SH-SY5Y (cell line): Measurements from ENCODE around the gene TMEM17.

Experiments used
- GATA2 ChIP-seq: IDR thresholded peaks from 2 replicates; pipeline ENCODE4 v1.6.1; 2011; ENCODE audit warnings: mild to moderate bottlenecking, low read depth, low read length
- GATA3 ChIP-seq: IDR thresholded peaks from 2 replicates; pipeline ENCODE4 v1.6.1; 2011; ENCODE audit warnings: low read depth, mild to moderate bottlenecking, low read length, moderate library complexity

The TMEM17 gene, protein sequence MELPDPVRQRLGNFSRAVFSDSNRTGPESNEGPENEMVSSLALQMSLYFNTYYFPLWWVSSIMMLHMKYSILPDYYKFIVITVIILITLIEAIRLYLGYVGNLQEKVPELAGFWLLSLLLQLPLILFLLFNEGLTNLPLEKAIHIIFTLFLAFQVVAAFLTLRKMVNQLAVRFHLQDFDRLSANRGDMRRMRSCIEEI

DNA sequence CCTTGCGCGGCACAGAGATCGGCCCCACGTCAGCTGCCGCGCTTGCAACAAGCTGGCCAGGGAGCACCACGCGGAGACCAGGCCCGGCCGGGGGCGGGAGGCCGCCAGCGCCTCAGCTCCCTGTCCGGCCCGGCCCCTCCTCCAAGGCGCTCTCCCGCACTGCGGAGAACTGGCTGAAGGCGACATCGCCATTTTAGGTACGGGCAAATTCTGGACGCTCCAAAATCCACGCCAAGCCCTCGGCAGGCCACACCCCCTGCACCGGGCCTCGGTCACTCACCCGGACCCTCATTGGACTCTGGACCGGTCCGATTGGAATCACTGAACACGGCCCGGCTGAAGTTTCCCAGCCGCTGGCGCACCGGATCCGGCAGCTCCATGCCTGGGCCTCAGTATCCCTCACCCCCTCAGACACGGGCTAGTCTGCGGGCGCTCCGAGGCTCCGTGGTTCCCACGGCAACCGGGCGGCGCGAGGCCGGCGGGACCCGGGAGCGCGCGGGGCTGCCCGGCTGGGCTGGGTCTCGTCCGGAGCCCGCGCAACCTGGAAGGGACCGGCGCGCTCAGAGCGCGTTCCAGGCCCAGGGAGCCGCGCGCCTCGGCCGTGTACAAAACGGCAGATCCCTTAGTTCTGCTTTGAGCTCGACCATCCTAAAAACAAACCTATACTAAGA is at the start of gene TMEM17:
Gene TMEM17, minus strand, starts transcription at position 446 of the 671 bp plus-strand sequence. Its CDS starts 66 bp downstream, at position 380.
- no peak for TF ChIP-seq GATA2
- TF ChIP-seq GATA3 = no peak

DNA sequence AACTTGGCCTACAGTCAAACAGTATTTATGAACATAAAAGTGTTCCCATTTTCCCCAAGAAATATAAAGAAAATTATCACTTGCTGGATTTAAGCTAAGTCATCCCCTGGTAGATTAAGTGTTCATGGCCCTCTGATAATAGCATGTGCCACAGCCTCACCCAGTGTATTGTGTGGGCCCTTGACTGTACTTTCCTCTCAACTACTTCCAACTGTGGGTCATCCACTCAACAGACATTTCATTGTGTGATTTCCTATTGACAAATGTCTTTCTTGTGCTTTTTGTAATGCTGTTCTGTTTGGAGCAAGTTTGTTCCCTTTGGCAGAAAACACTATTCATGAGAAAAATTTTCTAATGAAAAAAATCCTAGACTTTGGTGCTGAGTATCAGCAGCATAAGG is 48.4 kb upstream of the TMEM17 start:
- no peak for TF ChIP-seq GATA3
- no peak for TF ChIP-seq GATA2

DNA sequence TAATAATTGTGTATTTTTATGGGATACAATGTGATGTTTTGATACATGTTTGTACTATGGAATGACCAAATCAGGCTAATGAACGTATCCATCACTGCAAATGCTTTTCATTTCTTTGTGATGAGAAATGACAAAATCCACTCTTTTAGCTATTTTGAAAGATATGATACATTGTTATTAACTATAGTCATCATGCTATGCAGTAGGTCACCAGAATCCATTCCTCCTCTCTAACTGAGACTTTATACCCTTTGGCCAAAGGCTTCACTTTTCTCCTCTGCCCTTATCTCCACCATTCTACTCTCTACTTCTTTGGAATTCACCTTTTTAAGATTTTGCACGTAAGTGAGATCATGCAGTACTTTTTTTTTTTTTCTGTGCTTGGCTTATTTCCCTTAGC is 44.5 kb upstream of the TMEM17 start:
- TF ChIP-seq GATA2 (no peak), GATA3 (no peak)

DNA sequence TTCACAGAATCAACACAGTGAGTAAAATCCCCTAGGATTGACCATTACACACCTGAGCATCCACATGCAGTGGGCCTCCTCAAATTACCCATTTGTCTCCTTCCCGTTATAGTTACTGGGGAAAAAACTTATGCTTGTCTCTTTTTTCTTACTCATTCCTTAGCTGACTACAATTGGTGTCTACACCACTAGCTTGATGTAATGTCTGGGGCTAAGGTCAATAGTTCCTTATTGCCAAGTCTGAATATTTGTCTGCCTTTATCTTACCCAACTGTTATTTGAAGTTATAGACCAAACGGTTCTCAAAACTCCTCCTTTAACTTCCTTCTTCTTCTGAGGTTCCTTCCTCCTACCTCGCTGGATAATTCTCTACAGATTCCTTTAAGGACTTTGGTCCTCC is 41.9 kb upstream of the TMEM17 start:
- TF ChIP-seq GATA3 = no peak
- no peak for TF ChIP-seq GATA2

DNA sequence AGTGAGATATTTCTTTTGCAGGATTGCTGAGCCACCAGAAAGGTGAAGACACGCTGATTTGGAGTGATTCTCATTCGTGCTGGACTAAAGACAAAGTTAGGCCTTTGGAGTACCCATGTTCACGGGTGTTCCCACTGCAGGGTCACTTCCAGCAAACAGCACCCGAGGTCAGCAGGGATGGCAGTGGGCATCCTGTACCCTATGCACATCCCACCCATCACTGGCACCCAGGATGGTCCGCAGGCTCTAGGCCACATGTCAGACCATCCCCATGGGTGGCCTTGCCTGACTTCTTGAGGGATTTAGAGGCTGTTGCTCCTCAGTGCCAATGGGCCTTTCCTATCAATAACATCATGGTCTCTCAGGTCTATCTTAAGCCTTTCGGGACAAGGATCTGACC is 39.3 kb upstream of the TMEM17 start:
- TF ChIP-seq GATA3 (no peak), GATA2 (no peak)

DNA sequence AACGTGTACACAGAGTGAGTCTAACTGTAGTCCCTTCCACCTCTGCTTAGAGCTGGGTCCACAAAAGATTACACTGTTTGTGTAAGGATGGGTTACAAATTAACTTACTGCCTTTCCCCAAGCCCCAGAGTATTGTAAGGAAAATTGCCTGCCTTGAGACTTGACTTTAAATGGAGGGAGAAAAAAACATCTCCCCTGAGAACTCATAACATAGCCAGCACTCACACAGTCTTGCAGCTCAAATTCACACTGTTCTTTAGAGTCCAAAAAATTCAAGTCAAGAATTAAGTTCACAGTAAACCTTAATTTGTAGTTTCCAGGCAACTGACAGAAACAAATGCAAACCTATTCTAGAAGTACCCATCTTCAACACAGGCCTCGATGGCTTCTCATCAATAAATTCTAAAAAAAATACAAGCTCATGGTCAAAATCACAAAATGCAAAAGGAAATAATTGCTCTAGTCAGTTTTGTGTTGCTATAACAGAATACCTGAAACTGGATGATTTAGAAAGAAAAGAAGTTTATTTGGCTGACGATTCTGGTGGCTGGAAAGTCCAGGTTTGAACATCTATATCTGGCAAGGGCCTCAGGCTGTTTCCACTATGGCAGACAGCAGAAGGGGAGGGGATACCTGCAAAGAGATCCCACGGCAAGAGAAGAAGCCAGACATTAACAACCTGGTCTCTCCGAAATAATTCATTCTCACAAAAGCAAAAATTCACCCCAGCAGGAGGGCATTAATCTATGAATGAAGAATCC is 34.6 kb upstream of the TMEM17 start:
- TF ChIP-seq GATA2 = no peak
- no peak for TF ChIP-seq GATA3

DNA sequence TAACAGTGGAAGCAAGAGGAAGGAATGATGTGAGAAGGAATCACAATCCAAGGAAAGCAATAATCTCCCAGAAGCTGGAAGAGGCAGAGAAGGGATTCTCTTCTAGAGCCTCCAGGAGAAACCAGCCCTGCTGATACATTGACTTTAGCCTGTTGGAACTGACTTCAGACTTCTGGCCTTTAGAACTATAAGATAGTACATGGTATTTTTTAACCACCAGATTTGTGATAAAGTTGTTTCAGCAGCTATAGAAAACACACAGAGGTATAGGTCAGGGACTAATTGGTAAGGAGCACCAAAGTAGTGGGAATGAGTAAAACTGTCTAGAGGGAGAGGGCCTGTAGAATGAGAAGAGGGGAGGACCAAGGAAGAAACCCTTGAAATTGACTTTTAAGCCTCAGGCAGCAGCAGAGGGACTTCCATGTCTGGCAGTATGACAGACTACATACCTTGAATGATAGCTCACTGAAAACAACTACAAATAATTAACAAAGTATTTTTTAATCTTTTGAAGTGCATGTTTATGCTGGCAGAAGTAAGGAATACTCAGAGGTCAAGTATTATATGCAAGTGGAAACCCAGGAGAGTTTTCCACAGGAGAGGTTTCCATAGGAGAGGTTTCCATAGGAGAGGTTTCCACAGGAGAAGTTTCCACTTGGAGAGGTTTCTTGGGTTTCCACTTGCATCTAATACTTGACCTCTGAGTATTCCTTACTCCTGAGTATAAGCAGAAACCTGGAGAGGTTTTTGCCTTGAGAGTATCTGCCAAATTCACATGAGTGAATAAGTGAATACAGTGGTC is 33.8 kb upstream of the TMEM17 start:
- TF ChIP-seq GATA2 = no peak
- TF ChIP-seq GATA3 = no peak

DNA sequence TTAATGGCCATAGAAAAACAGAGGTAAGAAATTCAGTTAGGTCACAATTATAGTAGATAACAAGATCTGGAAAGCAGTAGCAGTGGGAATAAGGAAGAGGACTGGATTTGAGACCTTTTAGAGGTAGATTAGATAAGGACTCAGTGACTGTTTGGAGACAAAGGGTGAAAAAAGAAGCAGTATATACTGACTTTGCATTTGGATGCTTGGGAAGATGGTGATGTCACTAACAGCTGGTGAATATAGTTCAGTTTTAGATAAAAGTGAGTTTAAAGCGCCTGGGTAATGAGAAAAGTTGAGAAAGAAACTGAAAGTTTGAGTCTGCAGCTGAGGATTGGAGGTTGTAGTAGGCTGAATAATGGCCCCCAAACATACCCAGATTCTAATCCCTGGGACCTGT is 32.8 kb upstream of the TMEM17 start:
- no peak for TF ChIP-seq GATA2
- no peak for TF ChIP-seq GATA3

DNA sequence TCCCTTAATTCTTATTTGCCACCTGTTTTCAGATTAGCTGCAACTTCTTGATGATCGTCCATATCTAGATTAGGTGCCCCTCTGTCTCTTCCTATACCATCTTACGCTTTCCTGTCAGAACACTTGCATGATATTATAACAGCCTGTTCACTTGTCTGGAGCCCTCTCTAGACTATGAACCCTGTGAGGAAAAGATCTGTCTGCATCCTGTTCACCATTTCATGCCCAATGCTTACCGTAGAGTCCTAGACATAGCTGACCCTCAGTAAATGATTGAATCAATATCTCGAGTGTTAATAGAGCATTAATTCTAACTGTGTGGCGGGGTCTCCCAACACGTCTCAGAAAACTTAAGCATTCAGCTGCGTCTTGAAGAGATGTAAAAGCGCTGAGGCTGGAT is 31.8 kb upstream of the TMEM17 start:
- TF ChIP-seq GATA3 (no peak), GATA2 (no peak)

DNA sequence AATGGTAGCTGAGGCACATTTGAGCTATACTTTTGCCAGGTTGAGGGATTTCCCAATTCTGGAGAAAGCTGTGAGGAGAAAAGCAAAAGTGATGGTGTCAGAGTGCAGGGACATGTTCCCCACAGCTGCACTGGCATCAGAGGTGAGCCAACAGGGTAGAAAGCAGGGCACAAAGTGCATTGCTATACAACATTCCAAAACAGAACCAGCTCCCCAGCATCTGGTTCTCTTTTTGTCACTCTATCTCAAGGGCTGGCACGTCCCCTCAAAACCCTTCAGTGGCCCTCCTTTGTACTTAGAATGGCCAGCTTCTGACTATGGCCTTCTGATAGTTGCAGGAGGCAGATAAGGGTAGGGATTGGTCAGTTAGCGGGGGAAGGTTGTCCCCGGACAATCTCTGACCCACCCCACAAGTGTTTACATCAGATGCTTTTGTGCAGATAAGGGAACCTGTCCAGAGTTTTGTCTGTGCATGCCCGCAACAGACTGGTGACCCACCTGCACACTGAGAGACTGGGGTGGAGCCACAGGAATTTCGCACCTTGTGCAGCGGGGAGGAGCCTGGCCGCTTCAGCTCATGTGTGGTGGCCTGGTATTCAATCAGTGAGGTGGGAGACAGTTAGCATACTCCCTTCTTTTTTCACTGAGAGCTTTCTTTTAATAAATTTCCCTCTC is 31.0 kb upstream of the TMEM17 start:
- TF ChIP-seq GATA3 = no peak
- TF ChIP-seq GATA2 = no peak

DNA sequence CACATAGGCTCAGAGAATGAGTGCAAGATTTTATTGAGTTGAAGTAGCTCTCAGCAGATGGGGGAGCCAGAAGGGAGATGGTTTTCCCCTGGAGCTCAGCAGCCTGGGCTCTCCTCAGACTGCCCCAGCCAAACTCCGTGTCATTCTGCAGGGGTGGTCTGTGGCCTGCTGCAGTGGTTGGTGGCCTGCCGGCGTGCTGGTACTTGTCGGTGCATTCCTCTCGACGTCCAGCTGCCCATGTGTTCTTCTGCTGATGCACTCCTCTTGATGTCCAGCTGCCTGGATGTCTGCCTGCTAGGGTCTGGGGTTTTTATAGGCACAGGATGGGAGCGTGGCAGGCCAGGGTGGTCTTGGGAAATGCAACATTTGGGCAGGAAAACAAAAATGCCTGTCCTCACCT is 25.6 kb upstream of the TMEM17 start:
- no peak for TF ChIP-seq GATA3
- no peak for TF ChIP-seq GATA2

DNA sequence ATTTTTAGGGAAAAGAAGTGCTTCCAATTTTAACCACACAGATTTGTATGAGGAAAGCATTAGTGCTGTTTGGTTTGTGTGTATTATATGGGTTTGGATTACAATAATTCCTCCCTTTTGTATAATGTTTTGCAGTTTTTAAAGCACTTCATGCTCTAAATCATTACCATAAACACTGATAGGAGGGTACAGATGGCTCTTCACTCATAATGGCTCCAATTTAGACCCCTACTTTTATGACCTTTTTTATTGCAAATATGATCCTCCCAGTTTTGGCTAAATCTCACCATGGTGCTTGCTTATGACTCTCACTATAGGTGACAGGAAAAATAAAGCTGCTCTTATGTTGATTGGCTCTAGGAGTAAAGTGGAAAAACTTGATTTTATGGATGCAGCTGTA is 23.8 kb upstream of the TMEM17 start:
- TF ChIP-seq GATA2 (no peak), GATA3 (no peak)

DNA sequence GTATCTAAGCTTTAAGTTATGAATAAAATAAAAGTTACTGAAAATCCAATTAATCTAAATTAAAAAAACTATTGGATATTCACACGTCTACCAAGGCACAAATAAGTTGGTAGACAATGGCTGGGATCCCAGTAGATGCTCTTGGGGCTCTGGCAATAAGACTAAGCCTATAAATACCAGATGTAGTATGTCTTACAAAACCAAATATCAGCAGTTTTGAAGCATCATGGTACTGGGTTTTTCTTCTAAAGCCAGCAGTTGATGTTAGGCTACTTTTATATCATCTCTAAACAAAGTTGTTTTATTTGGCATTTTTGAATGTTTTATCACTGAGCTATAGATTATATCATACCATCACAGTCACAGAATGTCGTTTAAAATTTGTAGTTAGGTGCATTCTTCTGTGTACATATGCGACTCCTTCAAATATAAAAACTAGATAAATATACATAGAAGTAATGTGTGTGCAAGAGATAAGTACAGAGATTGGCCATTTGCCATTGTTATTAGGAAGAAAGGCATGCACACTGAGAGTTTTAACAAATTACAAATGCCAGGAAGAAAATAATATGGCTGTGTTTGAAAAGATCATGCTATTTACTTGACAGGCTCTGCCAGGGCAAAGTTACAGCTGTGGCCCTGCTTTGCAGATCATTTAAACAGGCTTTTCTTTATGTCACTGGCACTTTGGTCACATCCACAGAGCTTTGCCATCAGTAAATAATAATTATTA is 21.6 kb upstream of the TMEM17 start:
- TF ChIP-seq GATA3 = no peak
- no peak for TF ChIP-seq GATA2
